ENCODE data around the gene ZNF587. TPM values are rescaled to one million over a fixed set of nuclear protein-coding genes. Genes with fewer than 3 reads are reported as not detected.
A peak's percentile ranks its signal among the peaks of the same experiment; 100 is the strongest.
"Not testable (repeated sequence)": the region's sequence is repeated elsewhere in the genome, so short reads cannot be mapped to it uniquely, and the experiment has no call there.

ZNF587 gene
- total RNA-seq, 2 donors from 2014 or later = 11.6 to 12.5 TPM

- TF ChIP-seq, protein P1, sequence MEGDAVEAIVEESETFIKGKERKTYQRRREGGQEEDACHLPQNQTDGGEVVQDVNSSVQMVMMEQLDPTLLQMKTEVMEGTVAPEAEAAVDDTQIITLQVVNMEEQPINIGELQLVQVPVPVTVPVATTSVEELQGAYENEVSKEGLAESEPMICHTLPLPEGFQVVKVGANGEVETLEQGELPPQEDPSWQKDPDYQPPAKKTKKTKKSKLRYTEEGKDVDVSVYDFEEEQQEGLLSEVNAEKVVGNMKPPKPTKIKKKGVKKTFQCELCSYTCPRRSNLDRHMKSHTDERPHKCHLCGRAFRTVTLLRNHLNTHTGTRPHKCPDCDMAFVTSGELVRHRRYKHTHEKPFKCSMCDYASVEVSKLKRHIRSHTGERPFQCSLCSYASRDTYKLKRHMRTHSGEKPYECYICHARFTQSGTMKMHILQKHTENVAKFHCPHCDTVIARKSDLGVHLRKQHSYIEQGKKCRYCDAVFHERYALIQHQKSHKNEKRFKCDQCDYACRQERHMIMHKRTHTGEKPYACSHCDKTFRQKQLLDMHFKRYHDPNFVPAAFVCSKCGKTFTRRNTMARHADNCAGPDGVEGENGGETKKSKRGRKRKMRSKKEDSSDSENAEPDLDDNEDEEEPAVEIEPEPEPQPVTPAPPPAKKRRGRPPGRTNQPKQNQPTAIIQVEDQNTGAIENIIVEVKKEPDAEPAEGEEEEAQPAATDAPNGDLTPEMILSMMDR (IDR thresholded peaks at IDR 0.05) = peak; percentile 14 to 60
- Histone ChIP-seq H3K4me1 (peaks cover 0 to 14% of the 10 kb centered on the region in 2 donors), H3K27ac (peak within 1 kb of the TSS; percentile 72 to 81), H3K9me3 (no peaks in the 10 kb centered on the region), H3K27me3 (no peaks in the 10 kb centered on the region), H3K4me3 (peak within 1 kb of the TSS; percentile 66 to 76), H3K36me3 (peaks cover 6% of the 10 kb centered on the region)
- DNase-seq (ENCODE audit: low spot score) = peak; percentile 89
Measured at GRCh38 chr19:57888560-57889231, 39.0 kb downstream of the ZNF587 start, which contains the start of gene ZNF814. Gene ZNF814 (minus strand): TSS chr19:57889037. CDS start chr19:57888802, 235 bp downstream.

DNA sequence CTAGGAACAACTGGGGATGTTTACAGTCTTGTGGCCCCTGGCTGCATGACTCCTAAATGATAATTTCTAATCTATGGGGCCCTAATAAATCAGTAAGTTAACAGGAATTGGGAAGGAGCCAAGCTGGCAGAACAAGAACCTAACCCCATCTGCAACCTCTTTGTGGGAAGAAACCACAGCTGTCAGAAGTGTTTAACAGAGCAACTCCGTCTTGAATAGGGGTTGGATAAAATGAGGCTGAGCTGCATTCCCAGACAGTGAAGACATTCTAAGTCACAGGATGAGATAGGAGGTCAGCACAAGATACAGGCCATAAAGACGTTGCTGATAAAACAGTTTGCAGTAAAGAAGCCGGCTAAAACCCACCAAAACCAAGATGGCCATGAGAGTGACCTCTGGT is 41.0 kb downstream of the ZNF587 start:
- not testable (repeated sequence) for H3K36me3 ChIP-seq; DNase-seq (ENCODE audit: low spot score); H3K4me3 ChIP-seq

DNA sequence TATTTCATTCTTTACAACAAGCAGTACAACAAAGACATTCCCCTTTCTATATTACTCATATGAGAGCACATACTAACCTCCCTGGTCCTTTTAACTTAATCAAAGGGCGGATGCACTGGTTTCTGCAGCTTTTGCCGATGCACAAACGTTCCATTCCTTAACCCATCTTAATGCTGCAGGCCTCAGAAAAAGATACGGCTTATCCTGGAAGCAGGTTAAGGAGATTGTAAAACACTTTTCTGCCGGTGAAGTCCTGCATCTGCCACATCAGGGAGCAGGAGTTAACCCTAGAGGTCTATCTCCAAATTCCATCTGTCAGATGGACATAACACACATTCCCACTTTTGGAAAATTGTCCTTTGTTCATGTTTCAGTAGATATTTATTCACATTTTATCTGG is 50.7 kb downstream of the ZNF587 start:
- peaks cover 0 to 8% of the 10 kb centered on the region in 2 donors for H3K4me1 ChIP-seq
- TF ChIP-seq, protein P1 (IDR thresholded peaks at IDR 0.05) = no peak
- DNase-seq (ENCODE audit: low spot score) = no peak

More for the DNA sequence above, 41.0 kb downstream of the ZNF587 start:
- not testable (repeated sequence) for H3K27ac ChIP-seq, H3K27me3 ChIP-seq, H3K9me3 ChIP-seq
- H3K4me1 ChIP-seq = peaks cover 0 to 14% of the 10 kb centered on the region in 2 donors

DNA sequence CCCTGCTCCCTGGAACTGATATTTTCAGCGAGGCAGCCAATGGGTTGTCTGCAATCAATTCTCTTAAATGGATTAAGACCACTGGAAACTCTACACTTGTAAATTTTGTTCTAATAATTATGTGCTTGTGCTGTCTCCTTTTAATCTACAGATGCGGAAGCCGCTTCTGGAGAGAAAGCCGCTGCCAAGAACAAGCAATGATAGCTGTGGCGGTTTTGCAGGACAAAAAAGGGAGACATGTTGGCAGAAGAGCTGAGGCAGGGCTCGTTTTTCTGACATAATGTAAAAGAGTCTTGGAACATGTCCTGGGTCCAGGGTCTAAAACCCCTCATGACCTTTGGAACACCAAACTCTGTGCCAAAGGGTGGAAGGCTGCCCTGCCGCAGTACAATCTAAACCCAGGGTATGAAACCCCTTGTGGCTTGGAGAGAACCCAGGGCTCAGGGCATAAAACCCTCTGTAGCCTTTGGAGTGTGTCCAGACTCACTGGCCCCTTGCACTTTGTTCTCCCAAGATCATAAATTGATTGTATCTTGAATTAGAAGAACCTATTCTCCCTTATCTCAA is 54.0 kb downstream of the ZNF587 start:
- Histone ChIP-seq H3K9me3 (peaks cover 0 to 8% of the 10 kb centered on the region in 2 donors), H3K4me1 (peaks cover 0 to 8% of the 10 kb centered on the region in 2 donors), H3K36me3 (peaks cover 15% of the 10 kb centered on the region), H3K4me3 (no peak overlapping the region), H3K27me3 (no peaks in the 10 kb centered on the region), H3K27ac (no peak overlapping the region)
- TF ChIP-seq, protein P1 (IDR thresholded peaks at IDR 0.05) = peak in 1 of 2 donors; percentile 3
- DNase-seq (ENCODE audit: low spot score) = no peak

More for the DNA sequence above, 50.7 kb downstream of the ZNF587 start:
- H3K27me3 ChIP-seq = no peaks in the 10 kb centered on the region
- H3K27ac ChIP-seq = no peak overlapping the region
- no peak overlapping the region for H3K4me3 ChIP-seq
- no peaks in the 10 kb centered on the region for H3K36me3 ChIP-seq
- no peaks in the 10 kb centered on the region for H3K9me3 ChIP-seq

DNA sequence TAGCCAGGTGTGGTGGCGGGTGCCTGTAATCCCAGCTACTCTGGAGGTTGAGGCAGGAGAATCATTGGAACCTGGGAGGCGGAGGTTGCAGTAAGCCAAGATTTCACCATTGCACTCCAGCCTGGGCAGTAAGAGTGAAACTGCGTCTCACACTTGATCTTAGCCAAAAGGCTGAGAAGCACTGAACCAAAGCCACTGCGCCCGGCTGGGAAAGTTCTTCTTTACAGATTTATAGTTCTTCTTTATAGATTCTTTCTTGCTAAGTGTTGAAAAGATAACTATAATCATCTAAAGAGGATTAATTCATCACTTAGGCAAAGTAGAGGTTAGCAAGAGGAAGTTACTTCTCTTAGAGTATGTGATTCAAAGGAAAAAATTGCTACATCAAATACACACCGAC is 55.6 kb downstream of the ZNF587 start:
- Histone ChIP-seq H3K4me3 (no peak overlapping the region), H3K27me3 (no peaks in the 10 kb centered on the region), H3K9me3 (peaks cover 0 to 10% of the 10 kb centered on the region in 2 donors), H3K27ac (no peak overlapping the region), H3K4me1 (peaks cover 0 to 8% of the 10 kb centered on the region in 2 donors), H3K36me3 (peaks cover 24% of the 10 kb centered on the region)
- DNase-seq (ENCODE audit: low spot score) = no peak
- TF ChIP-seq, protein P1 (IDR thresholded peaks at IDR 0.05) = no peak

DNA sequence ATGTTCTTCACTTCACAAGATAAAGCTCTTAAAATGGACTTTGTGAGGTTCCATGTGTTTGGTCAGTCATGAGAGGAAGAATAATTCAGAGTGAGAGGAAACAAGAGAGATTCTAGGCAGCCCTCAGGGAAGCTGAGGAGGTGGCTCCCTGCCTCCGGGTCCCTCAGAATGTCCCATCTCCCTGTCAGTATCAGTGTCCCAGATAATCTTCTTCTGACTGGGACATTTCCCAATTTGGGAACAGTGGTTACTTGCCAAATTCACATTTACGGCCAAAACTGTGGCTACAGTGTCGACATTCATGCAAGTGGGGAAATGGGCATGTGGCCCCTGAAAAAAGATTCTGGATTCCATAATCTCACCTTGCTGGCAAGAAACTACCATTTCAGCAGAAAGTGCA is 57.7 kb downstream of the ZNF587 start:
- Histone ChIP-seq H3K4me3 (no peak overlapping the region), H3K27me3 (no peaks in the 10 kb centered on the region), H3K27ac (no peak overlapping the region), H3K9me3 (peaks cover 0 to 25% of the 10 kb centered on the region in 2 donors), H3K4me1 (peaks cover 0 to 8% of the 10 kb centered on the region in 2 donors), H3K36me3 (peaks cover 35% of the 10 kb centered on the region)
- TF ChIP-seq, protein P1 (IDR thresholded peaks at IDR 0.05) = no peak
- DNase-seq (ENCODE audit: low spot score) = no peak

Data from right atrium auricular region (tissue), 2 donors.